GM10266 (cell line): ENCODE results near the gene PRELP.

Experiments
- DNase-seq: peaks from one replicate; pipeline ENCODE4 v3.0.0; 2012; ENCODE audit errors: extremely low spot score
- TF ChIP-seq, protein P1 (sequence below): IDR thresholded peaks from 2 replicates; pipeline ENCODE4 v1.5.1; 2012; ENCODE audit warnings: mild to moderate bottlenecking, low read depth; ENCODE audit not compliant: control insufficient read depth, insufficient read depth; ENCODE audit errors: missing control alignments

Gene PRELP

DNA sequence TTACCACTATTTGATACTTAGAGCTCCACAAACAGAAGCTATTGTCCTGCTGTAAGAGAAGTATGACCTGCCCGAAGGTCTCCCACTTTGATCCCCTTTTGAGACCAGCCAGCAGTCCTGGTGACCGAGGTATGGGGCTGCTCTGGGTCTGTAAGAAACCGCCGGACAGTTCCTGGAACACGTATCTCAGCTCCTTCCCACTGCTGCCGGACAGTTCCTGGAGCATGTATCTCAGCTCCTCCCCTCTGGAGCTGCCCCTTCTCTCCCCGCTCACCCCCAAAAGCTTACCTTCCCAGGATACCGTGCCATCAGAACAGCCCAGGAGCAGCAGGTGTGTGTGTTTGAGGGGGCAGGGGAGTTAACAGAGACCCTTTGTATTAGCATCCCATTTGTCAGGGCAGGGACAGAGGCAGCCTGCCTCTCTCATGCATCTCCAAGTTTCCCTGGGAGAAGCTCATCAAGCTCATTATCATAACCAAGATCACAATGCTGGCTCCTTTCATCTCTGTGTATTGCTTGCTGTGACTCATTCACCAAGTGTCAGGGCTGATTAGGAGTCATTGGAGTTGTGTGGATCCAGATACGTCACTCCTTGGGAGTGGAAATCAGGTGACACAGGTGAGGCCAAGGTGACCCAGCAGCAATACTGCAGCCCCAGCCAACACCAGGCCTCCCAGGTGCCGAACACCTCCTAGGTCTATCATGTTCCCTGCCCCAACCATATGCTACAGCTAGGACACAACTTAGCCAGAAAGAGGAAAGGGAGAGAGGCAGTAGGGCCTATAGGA, 43.6 kb downstream of the PRELP start:
- TF ChIP-seq, protein P1, sequence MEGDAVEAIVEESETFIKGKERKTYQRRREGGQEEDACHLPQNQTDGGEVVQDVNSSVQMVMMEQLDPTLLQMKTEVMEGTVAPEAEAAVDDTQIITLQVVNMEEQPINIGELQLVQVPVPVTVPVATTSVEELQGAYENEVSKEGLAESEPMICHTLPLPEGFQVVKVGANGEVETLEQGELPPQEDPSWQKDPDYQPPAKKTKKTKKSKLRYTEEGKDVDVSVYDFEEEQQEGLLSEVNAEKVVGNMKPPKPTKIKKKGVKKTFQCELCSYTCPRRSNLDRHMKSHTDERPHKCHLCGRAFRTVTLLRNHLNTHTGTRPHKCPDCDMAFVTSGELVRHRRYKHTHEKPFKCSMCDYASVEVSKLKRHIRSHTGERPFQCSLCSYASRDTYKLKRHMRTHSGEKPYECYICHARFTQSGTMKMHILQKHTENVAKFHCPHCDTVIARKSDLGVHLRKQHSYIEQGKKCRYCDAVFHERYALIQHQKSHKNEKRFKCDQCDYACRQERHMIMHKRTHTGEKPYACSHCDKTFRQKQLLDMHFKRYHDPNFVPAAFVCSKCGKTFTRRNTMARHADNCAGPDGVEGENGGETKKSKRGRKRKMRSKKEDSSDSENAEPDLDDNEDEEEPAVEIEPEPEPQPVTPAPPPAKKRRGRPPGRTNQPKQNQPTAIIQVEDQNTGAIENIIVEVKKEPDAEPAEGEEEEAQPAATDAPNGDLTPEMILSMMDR: no peak

DNA sequence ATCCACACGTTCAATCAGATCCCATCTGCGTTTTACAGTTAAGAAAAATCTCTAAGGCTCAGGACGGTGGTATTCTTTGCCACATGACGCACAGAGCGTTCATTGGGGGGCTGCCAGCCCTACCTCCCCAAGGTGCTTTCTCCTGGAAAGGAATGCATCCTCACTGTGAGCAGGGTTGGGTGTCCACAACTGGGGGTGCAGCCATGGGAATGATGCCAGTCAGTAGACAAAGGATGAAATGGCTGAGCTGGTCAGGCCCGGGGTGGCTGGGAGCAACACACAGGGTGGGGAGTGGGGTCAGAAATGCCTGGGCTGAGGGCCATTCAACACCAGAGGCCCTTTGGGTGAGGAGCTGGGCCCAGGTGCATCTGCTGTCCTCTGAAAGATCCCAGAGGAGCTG, 44.3 kb downstream of the PRELP start:
- TF ChIP-seq, protein P1: no peak
- no peak for DNase-seq

More for the DNA sequence above, 43.6 kb downstream of the PRELP start:
- DNase-seq: no peak

DNA sequence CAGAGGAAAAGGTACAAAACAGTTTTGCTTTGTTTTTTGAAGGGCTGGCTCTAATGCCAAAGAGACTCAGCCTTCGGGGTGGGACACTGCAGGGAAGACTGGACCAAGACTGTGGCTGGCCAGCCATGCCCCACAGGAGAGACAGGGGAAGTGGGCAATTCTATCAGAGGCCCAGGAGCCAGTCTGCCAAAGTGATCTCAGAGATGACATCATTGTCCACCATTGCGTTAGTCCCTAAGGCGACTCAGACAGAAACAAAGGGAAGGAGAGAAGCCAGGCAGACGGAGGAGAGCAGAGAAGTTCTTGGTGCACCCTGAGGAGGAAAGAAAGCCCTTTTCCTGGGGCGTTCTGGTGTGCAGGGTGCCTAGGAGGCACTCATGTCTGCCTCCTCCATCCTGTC, 44.7 kb downstream of the PRELP start:
- TF ChIP-seq, protein P1: no peak
- no peak for DNase-seq

DNA sequence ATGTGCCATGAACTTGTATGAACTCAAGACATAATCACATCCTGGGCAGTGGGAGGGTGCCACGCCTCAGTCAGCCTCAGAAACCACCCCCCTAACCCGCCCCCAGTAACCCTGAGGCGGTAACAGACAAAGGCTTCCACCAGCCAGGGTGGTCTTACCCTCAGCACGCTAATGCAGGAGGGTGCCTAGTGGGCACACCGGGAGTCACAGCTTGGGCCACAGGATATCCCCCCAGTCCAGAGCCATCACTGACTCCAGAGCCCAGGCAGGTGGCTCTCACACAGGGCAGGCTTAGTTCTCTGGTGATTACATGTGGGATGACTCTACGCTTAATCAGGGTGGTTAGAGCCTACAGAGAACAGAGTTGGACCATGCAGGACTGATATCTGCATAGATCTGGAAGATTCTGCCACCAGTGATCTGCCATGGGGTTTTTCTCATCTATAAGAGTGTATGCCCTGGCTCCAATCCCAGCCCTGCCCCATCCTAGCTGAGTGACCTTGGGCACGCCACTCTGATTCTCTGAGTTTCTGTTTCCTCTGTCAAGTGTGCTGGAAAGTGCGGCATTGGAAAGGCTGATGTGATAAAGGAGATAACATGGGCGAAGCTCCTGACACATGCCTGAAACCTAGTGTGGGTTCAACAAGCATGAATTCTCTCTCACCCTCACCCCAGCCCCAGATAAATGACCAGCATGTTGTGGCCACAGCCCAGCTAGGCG, 45.6 kb downstream of the PRELP start:
- TF ChIP-seq, protein P1: no peak

DNA sequence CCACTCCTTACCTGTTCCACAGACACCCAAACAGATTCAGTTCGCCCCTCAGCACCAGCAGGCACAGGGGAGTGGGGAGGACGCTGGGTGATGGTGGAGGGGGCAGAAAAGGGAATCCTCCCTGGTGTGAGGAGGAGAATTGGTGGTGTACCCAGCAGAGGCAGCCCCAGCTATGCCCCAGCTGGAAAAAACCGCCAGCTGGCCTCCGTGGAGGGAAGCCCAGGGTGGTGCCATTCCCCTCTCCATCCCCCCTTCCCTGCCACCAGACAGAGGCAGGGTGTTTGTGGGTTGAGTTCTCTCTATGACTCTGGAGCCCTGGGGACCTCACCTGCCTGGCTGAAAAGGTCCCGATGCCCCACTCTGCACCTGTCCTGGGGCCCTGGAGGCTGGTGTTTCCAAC, 46.2 kb downstream of the PRELP start:
- DNase-seq: no peak

More for the DNA sequence above, 45.6 kb downstream of the PRELP start:
- DNase-seq: no peak

DNA sequence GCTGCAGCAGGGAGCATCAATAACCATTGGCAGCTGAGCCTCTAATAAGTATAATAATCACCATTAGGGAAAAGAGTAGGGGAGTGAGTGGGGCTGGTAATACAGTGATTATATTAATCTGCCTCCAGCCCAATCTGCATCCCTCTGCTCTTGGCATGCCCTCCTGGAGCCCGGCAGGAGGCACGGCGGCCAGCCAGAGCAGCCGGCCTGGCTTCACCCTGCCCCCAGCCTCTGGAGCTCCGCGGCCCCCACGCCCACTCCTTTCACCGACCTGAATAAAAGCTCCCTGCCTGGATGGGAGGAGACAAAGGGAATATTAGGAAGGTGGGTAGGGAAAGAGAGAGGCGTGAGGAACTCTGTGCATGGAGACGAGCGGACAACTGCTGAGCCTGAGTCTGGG, 46.6 kb downstream of the PRELP start:
- TF ChIP-seq, protein P1: no peak
- DNase-seq: no peak

More for the DNA sequence above, 46.2 kb downstream of the PRELP start:
- TF ChIP-seq, protein P1: no peak

DNA sequence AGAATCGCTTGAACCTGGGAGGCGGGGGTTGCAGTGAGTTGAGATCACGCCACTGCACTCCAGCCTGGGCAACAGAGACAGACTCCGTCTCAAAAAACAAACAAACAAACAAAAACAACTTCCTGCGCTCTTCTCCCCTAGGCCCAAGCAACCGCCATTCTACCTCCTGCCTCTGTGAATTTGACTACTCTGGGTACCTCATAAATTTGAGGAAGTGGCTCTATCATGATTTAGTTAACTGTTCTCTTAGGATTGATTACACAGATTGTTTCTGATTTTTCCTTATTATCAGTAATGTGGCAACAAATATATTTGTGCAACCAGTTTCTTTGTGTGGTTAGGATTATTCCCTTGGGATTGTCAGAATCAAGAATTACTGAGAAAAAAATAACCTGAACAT, 48.1 kb downstream of the PRELP start:
- TF ChIP-seq, protein P1: no peak
- no peak for DNase-seq
